ENCODE measurements around the gene NTRK2.

NTRK2 gene

DNA sequence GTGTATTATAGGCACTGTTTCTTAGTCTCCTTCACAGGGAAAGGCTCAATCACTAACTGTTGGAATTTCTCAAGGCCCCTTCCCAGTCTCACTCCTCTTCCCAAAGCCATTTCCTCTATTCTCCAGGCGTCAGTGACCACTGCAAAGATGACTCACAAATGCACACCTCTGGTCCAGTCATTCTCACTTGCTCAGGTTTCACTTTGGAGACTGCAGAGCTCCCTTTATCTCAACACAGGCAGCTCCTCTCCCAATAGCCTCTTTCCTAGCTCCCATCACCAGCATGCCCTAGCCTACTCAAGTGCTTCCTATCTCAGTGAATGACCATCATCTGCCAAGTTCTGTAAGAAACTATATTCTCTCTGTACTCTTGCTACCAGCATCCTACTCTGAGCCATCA, 323.6 kb downstream of the NTRK2 start:
- no peak for DNase-seq

GRCh38 chr9:84996029-84996428, 326.5 kb downstream of the NTRK2 start:
- no peak for DNase-seq

GRCh38 chr9:84996716-84997115, 327.2 kb downstream of the NTRK2 start:
- no peak for DNase-seq

GRCh38 chr9:84997472-84997871, 327.9 kb downstream of the NTRK2 start:
- DNase-seq: no peak

GRCh38 chr9:84998639-84999038, 329.1 kb downstream of the NTRK2 start:
- DNase-seq: no peak

DNA sequence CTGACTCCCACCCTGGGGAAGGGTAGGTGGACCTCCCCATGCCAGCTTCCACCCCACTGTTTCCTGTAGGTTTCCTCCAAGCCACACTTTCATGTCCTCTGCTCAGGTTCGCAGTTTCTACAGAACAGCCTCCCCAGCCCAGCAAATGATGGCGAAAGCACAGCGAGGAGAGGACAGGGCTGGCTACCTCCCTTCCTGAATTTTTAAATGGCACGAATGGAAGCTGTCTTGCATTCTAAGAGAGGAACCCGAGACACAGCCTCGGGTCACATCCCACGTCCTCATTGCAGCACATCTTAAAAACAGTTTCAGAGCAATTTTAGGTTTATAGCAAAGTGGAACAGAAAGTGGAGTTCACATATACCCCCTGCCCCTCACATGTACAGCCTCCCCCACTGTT, 330.3 kb downstream of the NTRK2 start:
- DNase-seq: no peak

DNA sequence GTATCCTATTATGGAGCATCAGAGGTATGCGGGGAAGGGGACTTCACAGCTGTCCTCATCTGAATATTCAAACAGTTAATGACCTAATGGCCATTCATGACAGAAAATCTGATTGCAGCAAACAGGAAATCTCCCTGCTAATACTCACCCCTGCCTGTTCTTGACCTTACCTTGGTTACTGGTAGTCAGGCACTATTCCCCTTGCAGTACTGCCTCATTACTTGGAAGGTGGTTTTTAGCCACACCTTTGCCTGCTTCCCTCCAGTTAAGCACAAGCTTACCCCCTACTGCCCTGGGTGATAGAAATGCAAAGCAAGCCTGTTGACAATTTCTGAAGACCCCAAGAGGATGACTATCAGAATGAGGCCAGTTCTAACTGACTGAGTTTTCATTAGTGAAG, 332.4 kb downstream of the NTRK2 start:
- DNase-seq: no peak

- DNase-seq: no peak
Measured at GRCh38 chr9:85004818-85005413, 335.4 kb downstream of the NTRK2 start.

- DNase-seq: no peak
Measured at GRCh38 chr9:85007748-85008147, 338.2 kb downstream of the NTRK2 start.

DNA sequence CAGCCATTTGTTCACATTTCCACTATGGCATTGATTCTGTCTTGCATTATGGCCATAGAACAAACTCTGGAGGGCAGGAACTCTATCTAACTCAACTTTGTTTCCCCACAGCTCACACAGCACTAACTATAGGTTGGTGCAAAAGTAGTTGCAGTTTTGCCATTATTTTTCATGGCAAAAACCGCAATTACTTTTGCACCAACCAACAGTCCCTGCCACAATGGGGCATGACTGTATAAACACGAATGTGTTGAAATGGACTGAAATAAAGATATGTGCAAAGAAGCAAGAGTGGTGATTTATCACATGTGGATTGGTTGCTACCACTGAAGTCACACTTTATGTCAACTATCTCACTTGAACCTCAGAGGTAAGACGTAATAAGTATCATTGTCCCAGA, 338.7 kb downstream of the NTRK2 start:
- DNase-seq: no peak

DNA sequence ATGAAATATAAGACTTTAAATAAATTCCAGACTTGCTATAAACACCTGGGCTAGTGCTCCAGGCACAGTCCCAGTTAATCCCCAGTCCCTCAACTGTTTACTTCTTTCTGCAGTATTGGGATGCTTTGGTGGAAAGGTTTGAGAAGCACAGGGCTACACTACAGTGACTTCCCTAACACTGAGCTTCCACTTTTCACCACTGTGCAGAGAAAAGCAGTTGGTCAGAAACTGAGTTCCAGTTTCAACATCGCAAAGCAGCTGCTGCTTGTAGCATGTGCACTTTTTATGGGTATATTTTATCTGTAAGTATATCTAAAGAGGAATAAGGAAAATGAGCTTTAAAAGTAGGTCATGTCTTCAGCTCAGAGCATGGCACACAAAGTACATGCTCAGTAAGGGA, 339.7 kb downstream of the NTRK2 start:
- DNase-seq: no peak

GRCh38 chr9:85013703-85014102, 344.2 kb downstream of the NTRK2 start:
- DNase-seq: no peak

DNA sequence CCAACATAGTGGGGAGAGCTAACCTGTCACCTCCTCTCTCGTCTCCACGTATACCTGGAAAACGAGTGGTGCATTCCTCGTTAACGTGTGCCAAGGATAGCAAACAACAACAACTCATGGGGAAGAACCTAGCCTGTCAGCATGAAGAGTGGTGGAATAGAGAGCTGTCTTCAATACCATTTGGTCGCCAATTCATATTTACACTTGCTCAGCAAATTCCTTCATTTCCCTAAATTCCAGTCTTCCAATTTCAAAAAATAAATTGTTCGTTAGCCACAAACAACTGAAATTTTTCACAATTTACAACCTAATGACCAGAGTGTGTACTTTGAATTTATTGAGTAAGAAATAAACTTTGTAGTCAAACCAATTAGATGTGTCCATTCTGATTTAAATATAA, 344.8 kb downstream of the NTRK2 start:
- no peak for DNase-seq

GRCh38 chr9:85016384-85017006, 347.0 kb downstream of the NTRK2 start:
- DNase-seq: no peak

DNA sequence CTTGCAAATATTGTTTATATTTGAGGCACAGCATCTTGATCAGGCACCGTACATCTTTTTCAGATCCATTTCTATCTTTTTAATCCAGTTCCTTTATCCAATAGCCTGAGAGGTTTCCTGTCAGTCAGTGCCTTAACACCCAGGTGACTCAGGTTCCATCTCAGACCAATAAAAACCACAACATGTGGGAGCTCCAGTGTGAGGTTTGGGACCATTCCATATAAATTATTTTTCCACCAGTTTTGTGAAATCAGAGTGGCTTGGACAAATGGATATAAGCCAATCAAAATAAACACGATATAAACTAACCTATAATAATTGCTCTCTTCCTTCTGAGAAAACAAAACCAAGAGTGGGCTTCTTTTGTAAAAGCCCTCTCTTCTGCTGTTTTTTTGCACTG, 351.3 kb downstream of the NTRK2 start:
- DNase-seq: no peak

DNA sequence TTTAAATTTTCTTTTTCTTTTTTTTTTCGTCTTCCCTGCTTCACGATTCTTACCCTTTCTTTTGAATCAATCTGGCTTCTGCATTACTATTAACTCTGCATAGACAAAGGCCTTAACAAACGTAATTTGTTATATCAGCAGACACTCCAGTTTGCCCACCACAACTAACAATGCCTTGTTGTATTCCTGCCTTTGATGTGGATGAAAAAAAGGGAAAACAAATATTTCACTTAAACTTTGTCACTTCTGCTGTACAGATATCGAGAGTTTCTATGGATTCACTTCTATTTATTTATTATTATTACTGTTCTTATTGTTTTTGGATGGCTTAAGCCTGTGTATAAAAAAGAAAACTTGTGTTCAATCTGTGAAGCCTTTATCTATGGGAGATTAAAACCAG, 352.2 kb downstream of the NTRK2 start:
- no peak for DNase-seq

- DNase-seq: no peak
Measured at GRCh38 chr9:85024374-85024773, 354.8 kb downstream of the NTRK2 start.

DNA sequence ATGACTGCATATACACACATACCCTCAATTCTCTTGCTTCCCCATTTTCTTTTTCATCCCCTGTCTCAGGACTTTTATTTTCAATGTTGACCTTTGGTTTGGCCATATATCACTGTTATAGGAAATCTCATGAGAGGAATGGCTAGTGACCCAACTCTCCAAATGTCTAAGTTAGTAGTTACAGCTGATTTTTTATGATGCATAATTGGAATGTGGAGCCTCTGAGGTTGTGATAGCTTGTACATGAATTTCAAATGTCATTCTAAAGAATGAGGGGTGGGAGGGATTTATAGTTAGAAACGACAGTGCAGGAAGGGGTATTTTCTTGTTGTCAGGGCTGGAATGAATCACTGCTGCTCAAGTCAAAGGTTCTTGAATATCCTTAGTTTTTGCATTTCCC, 356.1 kb downstream of the NTRK2 start:
- no peak for DNase-seq

GRCh38 chr9:85027870-85028269, 358.3 kb downstream of the NTRK2 start:
- DNase-seq: no peak

GRCh38 chr9:85030316-85030715, 360.8 kb downstream of the NTRK2 start:
- no peak for DNase-seq

- DNase-seq: no peak
Measured at GRCh38 chr9:85036496-85036895, 367.0 kb downstream of the NTRK2 start.

- DNase-seq: no peak
Measured at GRCh38 chr9:85038061-85038460, 368.5 kb downstream of the NTRK2 start.

GRCh38 chr9:85038824-85039608, 369.5 kb downstream of the NTRK2 start:
- DNase-seq: no peak

GRCh38 chr9:85040146-85040545, 370.6 kb downstream of the NTRK2 start:
- no peak for DNase-seq
